DND-41 (cell line): Measurements from ENCODE around the gene MT4.

Experiments
- ATAC-seq: fragments of 200-7000 bp; cut with Tn5 transposase; 3 replicates; pipeline ENCODE4 v1.9.1; 2021; ENCODE audit warnings: low read depth; ENCODE audit not compliant: insufficient read depth
- DNase-seq: peaks from one replicate; pipeline ENCODE4 v3.0.0-alpha.2; 2020
- H2AFZ ChIP-seq: 2 replicates; pipeline ENCODE4 v1.6.0; 2012; ENCODE audit warnings: low read depth, low read length
- H3K27ac ChIP-seq: 2 replicates; pipeline ENCODE4 v1.5.1; 2012; ENCODE audit warnings: low read length, inconsistent platforms
- H3K27me3 ChIP-seq: fragments of 200-600 bp; sonication (generic); 2 replicates; pipeline ENCODE4 v1.6.0; 2012; ENCODE audit warnings: low read length, mild to moderate bottlenecking, inconsistent platforms; ENCODE audit not compliant: insufficient read depth, poor library complexity
- H3K36me3 ChIP-seq: 2 replicates; pipeline ENCODE4 v1.5.1; 2012; ENCODE audit warnings: low read length, inconsistent platforms; ENCODE audit not compliant: insufficient read depth
- H3K4me1 ChIP-seq: 2 replicates; pipeline ENCODE4 v1.5.1; 2012; ENCODE audit warnings: mild to moderate bottlenecking, low read length; ENCODE audit not compliant: insufficient read depth
- H3K4me2 ChIP-seq: 2 replicates; pipeline ENCODE4 v1.6.0; 2012; ENCODE audit warnings: mild to moderate bottlenecking, moderate library complexity, low read length, inconsistent platforms; ENCODE audit not compliant: insufficient read depth
- H3K4me3 ChIP-seq, 2 experiments: fragments of 200-600 bp in 1 of 2; shearing (Covaris generic) in 1 of 2; 2 replicates each; pipeline ENCODE4 v1.5.1; 2012 to 2016; ENCODE audit warnings: inconsistent platforms in 2 of 2, low read length in 2 of 2, mild to moderate bottlenecking in 2 of 2, low read depth in 1 of 2, moderate library complexity in 1 of 2
- H3K79me2 ChIP-seq: 2 replicates; pipeline ENCODE4 v1.6.0; 2012; ENCODE audit warnings: low read length, inconsistent platforms; ENCODE audit not compliant: insufficient read depth
- H3K9ac ChIP-seq: 2 replicates; pipeline ENCODE4 v1.6.0; 2012; ENCODE audit warnings: low read depth, mild to moderate bottlenecking, inconsistent platforms, low read length, moderate library complexity
- H3K9me3 ChIP-seq: 2 replicates; pipeline ENCODE4 v1.5.1; 2012; ENCODE audit warnings: low read length, moderate library complexity, mild to moderate bottlenecking, inconsistent platforms; ENCODE audit not compliant: insufficient read depth, severe bottlenecking
- H4K20me1 ChIP-seq: 2 replicates; pipeline ENCODE4 v1.6.0; 2012; ENCODE audit warnings: low read length; ENCODE audit not compliant: insufficient read depth
- EZH2 ChIP-seq: IDR thresholded peaks from 3 replicates; pipeline ENCODE4 v1.6.1; 2012; ENCODE audit warnings: borderline replicate concordance, low read depth, mild to moderate bottlenecking, moderate library complexity, low read length, inconsistent platforms; ENCODE audit not compliant: severe bottlenecking
- TF ChIP-seq, protein P1 (sequence below): IDR thresholded peaks from 2 replicates; pipeline ENCODE4 v1.5.1; 2012; ENCODE audit warnings: borderline replicate concordance, low read length, moderate library complexity, mild to moderate bottlenecking; ENCODE audit not compliant: poor library complexity, severe bottlenecking; ENCODE audit errors: extremely low read depth

The MT4 gene

GRCh38 chr16:56547949-56548567 is 16.8 kb upstream of the MT4 start:
- no peak overlapping the region for H3K4me2 ChIP-seq
- TF ChIP-seq, protein P1, sequence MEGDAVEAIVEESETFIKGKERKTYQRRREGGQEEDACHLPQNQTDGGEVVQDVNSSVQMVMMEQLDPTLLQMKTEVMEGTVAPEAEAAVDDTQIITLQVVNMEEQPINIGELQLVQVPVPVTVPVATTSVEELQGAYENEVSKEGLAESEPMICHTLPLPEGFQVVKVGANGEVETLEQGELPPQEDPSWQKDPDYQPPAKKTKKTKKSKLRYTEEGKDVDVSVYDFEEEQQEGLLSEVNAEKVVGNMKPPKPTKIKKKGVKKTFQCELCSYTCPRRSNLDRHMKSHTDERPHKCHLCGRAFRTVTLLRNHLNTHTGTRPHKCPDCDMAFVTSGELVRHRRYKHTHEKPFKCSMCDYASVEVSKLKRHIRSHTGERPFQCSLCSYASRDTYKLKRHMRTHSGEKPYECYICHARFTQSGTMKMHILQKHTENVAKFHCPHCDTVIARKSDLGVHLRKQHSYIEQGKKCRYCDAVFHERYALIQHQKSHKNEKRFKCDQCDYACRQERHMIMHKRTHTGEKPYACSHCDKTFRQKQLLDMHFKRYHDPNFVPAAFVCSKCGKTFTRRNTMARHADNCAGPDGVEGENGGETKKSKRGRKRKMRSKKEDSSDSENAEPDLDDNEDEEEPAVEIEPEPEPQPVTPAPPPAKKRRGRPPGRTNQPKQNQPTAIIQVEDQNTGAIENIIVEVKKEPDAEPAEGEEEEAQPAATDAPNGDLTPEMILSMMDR, result no peak
- TF ChIP-seq EZH2, result no peak
- no peaks in the 10 kb centered on the region for H3K9me3 ChIP-seq
- no peaks in the 10 kb centered on the region for H3K36me3 ChIP-seq
- peaks cover 4% of the 10 kb centered on the region; the same call in 1 of the 2 replicates for H3K4me1 ChIP-seq
- H3K27ac ChIP-seq, result no peak overlapping the region
- peaks cover 8% of the 10 kb centered on the region for H3K27me3 ChIP-seq
- no peak for ATAC-seq
- no peak for DNase-seq
- no peaks in the 10 kb centered on the region for H4K20me1 ChIP-seq
- H3K9ac ChIP-seq, result no peak overlapping the region
- H2AFZ ChIP-seq, result no peak overlapping the region
- H3K4me3 ChIP-seq, result no peak overlapping the region
- no peaks in the 10 kb centered on the region for H3K79me2 ChIP-seq

DNA sequence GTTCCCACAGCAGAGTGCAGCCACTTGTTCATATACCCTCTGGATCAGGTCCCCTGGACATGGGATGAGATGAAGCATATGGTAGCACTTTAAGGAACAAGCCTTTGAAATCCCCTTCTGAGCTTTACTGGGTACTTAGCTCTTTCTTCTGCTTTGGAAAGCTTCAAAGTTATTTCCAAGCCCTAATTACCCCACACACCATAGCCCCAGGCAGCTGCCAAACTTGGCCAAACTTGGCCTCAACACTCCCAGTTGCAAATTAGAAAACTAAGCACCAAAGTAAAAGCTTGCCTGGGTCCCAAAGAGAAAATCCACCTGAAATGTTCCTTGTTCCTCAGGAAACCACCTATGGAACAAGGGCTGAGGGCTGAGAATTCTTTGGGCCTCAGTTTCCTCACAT is 15.7 kb upstream of the MT4 start:
- peaks cover 4% of the 10 kb centered on the region; the same call in 1 of the 2 replicates for H3K4me1 ChIP-seq
- H3K9me3 ChIP-seq, result no peaks in the 10 kb centered on the region
- no peak overlapping the region for H2AFZ ChIP-seq

DNA sequence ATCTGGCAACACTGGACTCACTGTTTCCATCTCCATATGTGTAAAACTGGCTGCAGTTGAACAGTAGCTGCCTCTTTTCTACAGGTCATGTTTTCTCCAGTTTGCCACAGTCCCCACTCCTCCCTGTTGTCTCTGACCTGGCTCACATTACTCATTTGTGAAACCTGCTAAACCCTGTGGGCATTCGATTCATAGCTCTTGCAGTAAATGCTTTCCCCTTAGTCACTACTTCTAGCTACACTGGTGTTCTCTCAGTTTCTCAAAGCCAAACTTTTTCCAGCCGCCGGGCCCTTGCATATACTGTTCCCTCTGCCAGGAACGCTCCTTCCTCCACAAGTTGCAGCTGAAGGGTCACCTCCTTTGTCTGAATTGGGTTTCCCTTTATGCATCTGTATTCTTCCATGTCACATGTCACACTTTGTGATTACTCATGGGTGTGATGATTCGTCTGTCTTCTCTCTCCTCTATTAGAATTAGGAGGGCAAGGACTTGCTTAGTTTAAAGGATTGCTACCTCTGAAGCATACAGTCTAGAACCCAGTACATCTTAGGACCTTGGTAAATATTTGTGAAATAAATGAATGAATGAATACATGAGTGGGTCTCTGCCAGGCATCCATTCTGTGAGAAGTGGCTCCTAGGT is 15.0 kb upstream of the MT4 start:
- H3K27me3 ChIP-seq, result peaks cover 15% of the 10 kb centered on the region
- no peak for DNase-seq
- no peak overlapping the region for H3K4me2 ChIP-seq
- no peak overlapping the region for H3K4me3 ChIP-seq
- no peaks in the 10 kb centered on the region for H3K36me3 ChIP-seq
- no peaks in the 10 kb centered on the region for H4K20me1 ChIP-seq
- H2AFZ ChIP-seq, result no peak overlapping the region
- H3K4me1 ChIP-seq, result peaks cover 4% of the 10 kb centered on the region; the same call in 1 of the 2 replicates
- TF ChIP-seq EZH2, result no peak
- TF ChIP-seq, protein P1, result no peak
- no peak overlapping the region for H3K27ac ChIP-seq
- no peaks in the 10 kb centered on the region for H3K79me2 ChIP-seq
- no peak overlapping the region for H3K9ac ChIP-seq
- no peaks in the 10 kb centered on the region for H3K9me3 ChIP-seq
- ATAC-seq, result no peak

More for the DNA sequence above, 15.7 kb upstream of the MT4 start:
- H3K36me3 ChIP-seq, result no peaks in the 10 kb centered on the region
- TF ChIP-seq EZH2, result no peak
- TF ChIP-seq, protein P1, result no peak
- H4K20me1 ChIP-seq, result no peaks in the 10 kb centered on the region
- no peak overlapping the region for H3K4me2 ChIP-seq
- DNase-seq, result no peak
- no peak overlapping the region for H3K27ac ChIP-seq
- no peak for ATAC-seq
- no peak overlapping the region for H3K9ac ChIP-seq
- H3K27me3 ChIP-seq, result peaks cover 8% of the 10 kb centered on the region
- H3K79me2 ChIP-seq, result no peaks in the 10 kb centered on the region
- no peak overlapping the region for H3K4me3 ChIP-seq
